Anterior cingulate cortex (tissue), 58 donors: ENCODE data around the gene KLF3.
"Not testable (repeated sequence)": the region's sequence is repeated elsewhere in the genome, so short reads cannot be mapped to it uniquely, and the experiment has no call there.

Source experiments
- DNase-seq, 58 donors: peaks; one replicate each; lab custom pipeline; 2025; lab: John Stamatoyannopoulos, UW

KLF3 gene

DNA sequence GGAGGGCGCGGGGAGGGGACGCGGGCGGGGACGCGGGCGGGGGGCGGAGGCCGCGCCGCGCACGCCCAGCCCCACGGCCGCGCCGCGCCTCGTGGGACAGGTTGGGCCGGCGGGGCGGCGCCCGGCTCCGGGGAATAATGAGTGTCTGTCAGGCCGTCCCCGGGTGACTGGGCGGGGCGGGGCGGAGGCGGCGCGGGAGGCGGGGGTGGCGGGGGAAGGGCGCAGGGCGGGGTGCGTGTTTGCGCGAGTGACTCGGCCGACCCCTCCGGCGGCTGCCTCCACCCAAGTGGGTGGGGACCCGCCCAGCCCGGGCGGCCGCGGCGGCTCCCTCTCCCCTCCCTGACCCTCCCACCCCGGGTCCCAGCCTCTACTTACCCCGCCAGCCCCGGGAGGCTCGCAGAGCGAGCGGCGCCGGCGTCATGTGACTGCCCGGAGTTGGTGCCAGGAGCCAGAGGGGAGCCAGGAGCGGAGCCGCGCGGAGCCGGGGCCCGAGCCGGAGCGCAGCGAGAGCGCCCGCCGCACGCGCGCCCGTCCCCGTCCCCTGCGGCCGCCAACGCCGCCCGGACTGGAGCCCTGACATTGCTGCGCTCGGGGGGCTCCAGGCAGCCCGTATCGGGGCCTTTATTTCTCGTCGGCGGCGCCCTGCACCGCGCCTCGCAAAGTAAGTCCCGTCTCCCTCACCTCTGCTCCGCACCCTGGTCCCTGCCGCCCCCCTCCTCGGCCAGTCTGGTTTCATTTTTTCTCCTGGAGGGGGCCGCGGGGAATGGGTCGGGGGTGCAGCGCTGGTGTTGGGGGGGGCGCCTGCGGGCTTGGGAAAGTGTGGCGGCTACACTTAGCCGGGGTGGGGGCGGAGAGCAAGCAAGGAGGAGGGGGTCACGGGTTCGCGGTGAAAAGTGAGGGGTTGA, at the start of gene KLF3:
Gene KLF3, plus strand, starts transcription at position 399 of the 905 bp plus-strand sequence. CDS start 16,427 bp downstream, outside the sequence.
- peak in 57 of 58 donors; percentile 37 to 100 (median 92) for DNase-seq

DNA sequence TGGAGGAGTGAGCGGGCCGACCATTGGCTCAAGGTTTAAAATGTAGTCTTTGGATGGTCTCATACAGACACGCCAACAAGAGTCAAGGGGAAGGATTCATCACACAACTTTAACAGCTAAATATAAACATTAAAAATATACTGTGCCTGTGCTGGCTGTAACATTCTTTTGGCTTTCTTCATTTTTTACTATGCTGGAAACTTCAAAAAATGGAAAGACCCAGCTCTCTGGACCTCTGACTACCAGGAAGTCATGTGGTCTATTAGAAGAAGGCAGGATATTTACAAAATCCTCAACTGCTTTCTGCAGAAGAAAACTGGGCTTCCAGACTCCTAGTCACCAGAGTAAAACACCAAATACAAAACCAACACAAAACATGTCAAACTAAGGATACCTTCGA, 49.8 kb upstream of the KLF3 start:
- no peak for DNase-seq

DNA sequence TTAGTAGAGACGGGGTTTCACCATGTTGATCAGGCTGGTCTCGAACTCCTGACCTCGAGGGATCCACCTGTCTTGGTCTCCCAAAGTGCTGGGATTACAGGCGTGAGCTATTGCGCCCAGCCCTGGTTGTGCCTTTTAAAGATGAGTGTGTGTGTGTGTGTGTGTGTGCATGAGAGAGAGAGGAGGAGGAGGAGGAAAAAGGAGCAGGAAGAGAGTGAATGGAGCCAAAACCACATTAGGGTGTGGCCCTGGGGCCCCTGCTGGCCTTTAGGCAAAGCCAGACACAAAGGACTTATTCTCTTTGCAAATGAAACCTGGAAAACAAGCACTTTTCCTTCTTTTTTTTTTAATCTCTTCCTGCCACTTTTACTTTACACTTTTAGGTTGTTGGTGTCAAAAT, 48.2 kb upstream of the KLF3 start:
- no peak for DNase-seq

DNA sequence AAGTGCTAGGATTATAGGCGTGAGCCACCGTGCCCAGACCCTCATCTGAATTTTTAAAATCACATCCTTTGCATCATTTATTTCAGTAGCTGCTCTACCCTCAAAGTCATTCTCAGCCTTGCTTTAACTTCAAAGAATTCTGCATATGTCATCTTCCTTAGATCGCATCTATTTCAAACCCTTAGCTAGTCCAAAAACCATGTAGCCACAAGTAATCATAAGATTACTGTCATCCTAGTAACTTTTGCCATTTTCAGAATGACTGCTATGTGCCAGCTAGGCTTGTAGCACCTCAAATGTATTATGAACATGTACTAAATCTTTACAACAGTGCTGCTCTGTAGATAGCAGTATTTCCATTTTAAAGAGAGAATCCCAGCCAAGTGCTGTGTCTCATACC, 45.5 kb upstream of the KLF3 start:
- DNase-seq = no peak

DNA sequence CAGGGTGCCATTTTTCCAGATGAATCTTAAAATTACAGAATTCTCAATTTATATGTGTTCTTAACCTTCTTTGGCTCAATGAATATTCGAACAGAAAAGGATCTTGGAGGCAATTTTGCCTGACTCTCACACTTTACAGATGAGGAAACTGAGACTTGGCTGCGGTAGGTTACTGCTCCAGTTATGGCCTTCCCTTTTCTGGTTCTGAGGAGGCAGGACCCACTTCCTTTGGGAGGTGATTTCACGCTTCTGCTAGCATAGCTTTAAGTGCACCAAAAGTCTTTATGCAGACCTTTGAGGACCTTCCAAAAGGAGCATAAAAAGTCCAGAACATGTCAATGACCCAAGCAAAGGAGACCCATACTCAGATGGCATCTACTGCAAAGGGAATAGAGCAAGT, 44.7 kb upstream of the KLF3 start:
- no peak for DNase-seq

DNA sequence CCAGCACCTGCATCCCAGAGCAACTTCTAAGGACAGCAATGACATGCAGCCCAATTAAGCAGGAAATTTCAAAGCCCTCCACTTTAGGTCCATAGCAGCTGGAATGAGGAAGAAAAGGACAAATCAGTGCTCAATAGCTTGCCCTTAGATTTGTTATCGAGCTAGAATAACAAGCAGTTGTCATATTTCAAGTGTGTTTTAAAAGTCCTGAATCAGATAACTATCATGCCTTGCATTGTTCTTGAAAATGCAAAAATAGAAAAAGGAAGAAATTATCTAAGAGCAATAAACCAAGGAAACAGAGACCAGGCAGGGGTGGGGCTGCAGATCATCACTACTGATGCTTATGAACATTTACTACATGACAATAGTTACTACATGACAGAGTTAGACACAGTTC, 43.9 kb upstream of the KLF3 start:
- no peak for DNase-seq

DNA sequence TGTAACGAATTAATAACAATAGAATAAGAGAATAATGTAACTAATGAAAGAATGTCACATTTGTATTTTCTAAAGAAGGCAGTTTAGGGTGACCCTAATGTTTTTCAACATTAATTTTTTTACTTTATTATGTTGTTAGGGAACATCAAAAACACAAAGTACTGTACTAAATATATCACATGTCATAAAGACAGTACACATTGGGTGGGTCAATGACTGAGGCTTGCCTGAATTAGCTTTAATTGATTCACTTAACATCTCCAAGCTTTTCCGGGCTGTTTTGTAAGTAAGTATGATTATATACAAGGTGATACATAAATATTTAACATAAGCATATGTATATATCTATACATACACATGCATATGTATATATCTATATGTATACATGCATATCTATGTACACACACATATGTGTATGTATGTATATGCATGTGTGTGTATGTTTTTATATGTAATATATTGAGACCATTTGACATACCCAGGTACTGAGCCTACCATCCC, 43.4 kb upstream of the KLF3 start:
- DNase-seq = no peak

DNA sequence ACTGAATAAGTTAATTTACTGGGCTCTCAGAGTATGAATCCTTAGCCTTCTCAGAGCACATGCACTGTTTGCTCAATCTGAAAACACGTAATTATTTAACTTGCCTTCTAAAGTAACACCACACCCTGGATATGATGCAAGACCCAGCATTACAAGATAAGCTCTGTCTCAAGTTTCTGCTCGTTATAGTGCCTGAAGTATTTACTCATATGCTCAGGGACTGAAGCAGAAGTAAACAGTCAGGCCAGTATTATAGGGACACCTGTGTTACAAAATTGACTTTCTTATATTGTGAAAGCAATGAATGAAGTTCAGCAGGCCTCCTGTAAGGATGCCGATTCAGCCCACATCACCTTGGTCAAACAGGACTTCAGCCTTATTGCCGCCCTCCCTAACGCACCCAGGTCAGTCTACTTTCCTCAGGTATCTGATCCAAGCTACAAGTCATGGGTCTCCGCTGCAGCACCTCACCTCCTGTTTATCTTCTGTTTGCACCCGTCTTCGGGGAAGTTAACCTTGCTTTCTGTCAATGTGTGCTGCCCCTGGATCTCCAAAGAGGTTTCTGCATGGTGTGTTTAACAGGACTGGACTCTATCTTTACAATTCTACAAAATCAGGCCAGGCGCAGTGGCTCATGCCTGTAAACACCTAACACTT, 42.8 kb upstream of the KLF3 start:
- no peak for DNase-seq

DNA sequence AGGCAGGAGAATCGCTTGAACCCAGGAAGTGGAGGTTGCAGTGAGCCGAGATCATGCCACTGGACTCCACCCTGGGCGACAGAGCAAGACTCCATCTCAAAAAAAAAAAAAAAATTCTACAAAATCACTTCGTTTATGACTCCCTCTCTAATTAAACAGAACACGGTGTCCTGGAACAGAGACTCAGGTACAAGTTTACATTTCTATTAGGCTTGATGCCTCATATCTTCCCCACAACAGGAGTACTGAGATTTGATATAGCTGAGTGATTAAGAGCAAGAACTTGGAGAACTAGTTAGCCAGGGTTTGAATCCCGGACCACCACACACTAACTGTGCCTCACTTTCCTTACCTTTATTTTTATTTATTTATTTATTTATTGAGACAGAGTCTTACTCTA, 42.2 kb upstream of the KLF3 start:
- DNase-seq = no peak

DNA sequence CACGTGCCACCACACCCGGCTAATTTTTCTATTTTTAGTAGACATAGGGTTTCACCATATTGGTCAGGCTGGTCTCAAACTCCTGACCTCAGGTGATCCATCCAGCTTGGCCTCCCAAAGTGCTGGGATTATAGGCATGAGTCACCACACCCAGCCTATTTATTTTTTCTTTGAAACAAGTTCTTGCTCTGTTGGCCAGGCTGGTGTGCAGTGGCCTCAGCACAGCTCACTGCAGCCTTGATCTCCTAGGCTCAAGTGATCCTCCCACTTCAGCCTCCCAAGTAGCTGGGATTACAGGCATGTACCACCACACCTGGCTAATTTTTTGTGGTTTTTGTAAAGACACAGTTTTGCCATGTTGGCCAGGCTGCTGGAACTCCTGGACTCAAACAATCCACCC, 41.7 kb upstream of the KLF3 start:
- DNase-seq = not testable (repeated sequence)

DNA sequence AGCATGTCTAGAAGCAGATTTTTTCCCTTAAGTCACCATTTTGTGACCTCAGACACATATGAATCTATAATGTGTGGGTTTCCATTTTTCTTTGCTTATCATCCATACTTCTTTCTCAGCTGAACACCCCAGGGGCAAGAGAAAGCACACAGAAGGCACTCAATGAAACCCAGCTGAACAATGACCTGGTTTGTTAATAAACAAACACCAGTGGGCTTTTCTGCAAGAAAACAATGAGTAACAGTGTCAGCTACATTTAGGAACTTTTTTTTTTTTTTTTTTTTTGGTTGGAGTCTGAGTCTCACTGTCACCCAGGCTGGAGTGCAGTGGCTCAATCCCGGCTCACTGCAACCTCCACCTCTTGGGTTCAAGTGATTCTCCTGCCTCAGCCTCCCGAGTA, 40.7 kb upstream of the KLF3 start:
- DNase-seq = peak in 2 of 58 donors; percentile 14 to 35

DNA sequence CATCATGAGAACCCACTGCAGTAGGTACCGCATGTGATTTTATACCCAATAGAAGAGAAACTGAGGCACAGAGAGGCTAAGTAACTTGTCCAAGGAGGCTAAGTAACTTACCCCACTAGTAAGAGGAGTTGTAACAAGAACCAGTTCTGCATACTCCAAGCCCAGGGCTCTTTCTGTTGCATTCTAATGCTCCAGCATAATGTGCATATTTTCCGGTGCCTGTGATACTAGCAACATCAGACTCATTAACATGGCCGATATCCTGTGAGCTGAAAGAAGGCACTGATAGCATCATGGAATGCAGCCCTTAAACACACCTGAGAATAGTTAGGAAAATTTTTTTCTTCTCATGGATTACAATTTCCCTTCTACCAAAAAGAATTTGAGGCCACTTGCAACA, 39.7 kb upstream of the KLF3 start:
- no peak for DNase-seq

DNA sequence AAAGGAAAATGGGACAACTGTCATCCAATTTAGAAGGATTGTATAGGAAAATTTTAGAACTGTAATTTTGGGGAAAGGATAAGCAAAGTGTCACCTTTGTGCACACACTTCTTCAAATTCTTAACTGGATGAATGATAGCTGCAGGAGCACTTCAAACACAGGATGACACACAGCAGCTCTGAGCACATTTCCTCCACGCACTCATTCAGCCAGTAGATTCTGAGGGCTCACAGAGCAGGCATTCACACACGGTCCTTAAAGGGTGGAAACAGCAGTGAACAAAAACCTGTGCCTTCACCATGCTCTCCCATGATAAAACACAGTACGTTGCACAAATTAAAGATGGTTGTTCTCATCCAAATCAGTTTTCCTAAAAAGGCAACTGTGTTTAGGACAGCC, 38.5 kb upstream of the KLF3 start:
- no peak for DNase-seq

DNA sequence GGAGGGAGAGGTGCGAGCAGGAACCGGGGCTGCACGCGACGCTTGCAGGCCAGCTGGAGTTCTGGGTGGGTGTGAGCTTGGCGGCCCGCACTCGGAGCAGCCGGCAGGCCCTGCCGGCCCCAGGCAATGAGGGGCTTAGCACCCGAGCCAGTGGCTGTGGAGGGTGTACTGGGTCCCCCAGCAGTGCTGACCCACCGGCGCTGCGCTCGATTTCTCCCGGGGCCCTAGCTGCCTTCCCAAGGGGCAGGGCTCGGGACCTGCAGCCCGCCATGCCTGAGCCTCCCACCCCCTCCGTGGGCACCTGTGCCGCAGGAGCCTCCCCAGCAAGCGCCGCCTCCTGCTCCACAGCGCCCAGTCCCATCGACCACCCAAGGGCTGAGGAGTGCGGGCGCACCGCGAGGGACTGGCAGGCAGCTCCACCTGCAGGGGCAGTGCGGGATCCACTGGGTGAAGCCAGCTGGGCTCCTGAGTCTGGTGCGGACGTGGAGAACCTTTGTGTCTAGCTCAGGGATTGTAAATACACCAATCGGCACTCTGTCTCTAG, 37.0 kb upstream of the KLF3 start:
- not testable (repeated sequence) for DNase-seq

DNA sequence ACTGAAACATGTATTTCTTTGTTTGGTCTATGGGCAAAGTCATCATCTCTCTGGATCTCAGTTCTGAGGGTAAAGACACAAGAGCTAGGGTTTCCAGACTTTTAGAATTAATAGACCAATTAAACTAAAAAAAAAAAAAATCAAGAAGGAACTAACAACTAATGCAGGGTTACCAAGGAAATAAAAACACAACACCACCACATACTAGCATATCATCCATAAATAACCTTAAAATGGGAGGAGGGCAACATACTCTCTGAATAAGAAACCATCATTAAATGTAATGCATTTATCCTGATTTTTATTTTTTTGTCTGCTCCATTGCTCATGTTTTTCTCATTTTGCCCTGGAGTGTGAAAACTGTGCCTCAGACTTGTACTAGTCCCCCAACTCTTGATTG, 33.5 kb upstream of the KLF3 start:
- no peak for DNase-seq

DNA sequence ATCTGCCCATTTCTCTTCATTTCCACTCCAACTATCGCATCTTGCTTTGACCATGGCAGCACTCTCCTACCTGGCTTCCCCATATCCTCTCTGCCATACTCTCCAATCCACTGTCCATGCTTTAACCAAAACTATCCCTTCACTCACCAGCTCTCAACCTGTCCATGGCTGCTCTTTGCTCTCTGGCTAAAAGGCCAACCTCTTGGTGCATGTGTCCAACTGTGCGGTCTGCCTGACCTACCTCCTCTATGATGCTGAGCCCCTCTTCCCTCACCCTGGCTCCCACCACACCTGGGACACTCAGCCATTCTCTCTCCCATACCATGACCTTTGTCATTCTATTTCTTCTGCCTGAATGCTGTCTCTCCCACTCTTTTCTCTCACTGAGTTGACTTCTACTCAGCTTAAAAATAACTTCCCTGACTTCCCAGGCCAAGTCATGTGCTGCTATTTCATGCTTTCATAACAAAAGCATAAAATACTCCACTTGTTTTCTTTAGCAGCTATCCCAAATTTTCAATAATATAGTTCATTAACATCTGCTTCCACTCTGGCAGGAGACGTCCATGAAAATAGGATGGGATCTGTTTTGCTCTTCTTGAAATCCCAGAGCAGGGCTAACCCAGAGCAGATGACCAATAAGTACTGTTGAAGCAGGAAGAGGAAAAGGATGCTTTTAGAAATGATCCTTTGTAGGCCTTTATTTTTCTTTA, 29.8 kb upstream of the KLF3 start:
- no peak for DNase-seq

DNA sequence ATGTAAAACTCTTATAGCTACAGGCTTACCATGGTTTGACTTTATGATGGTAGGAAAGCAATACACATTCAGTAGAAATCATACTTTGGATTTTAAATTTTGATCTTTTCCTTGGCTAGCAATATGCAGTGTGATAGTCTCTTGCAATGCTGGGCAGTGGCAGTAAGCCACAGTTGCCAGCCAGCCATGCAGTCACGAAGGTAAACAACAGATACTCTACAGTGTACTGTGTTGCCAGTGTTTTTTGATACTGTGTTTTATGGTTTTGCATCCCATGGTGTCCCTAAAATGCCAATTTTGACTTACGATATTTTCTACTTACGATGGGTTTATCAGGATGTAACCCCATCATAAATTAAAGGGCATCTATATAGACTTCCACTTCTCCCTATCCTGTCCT, 24.8 kb upstream of the KLF3 start:
- no peak for DNase-seq

DNA sequence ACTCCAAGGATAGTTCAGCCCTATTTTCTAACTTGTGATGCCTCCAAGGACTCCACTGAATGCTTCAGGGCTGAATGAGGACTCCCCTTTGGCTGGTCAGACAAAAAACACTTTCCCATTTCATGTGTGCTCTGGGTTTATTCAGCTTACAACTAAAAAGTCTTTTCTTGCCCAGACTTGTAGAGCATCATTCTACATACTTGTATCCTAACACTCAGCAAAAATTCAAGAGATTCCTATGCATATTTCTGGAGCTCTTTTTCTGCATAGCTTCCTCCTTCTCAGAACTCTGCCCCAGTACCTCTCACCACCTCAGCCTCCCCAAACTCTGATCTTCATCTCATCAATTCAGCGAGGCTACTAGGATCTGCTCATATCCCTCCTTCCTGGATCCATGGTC, 22.2 kb upstream of the KLF3 start:
- no peak for DNase-seq

DNA sequence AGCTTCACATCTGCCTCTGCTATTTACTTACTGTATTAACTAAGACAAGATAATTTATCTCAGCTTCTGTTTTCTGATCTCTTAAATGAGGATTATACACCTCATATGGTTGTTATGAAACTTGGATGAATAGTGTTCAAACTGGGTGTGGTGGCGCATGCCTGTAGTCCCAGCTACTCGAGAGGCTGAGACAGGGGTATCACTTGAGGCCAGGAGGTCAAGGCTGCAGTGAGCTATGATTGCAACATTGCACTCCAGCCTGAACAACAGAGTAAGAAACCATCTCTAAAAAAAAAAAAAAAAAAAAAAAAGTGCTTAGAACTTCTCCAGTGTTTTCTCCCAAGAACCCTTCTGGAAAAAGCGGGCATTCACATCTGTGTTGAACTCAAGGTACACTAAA, 19.8 kb upstream of the KLF3 start:
- no peak for DNase-seq

DNA sequence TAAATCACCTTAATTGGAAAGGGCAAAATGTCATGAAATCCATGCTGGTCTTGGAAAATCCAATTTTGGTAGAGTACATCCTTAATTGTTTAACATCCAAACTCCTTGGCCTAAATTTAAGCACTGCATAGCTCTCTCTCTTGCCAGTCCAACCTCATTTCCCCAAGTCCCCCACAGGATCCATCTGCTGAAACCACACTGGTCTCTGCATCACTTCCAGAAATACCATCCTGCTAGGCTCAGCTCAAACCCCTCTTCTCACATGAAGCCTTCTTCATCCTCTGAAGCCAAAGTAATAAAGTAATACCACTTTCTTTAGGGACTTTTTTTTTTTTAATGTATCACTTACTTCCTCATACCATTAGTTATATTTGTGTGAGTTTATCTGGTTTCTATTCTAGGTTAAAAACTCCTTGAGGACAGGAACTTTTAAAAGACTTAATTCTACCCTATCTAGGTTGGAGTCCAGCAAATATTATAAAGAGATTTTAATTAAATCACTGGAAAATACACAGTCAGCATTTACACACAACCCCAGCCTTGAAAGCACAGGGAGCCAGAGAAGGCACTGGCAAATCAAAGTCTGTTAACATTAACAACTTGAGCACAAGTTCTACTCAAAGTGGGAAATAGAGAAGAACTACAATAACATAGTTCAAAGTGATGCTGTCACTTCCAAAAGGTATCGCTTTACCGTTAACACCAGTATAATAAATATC, 16.7 kb upstream of the KLF3 start:
- DNase-seq = no peak
